CD4-positive, CD25-positive, alpha-beta regulatory T cell (primary cell): ENCODE measurements around the gene USP7. TPM values are rescaled to one million over a fixed set of nuclear protein-coding genes. Genes with fewer than 3 reads are reported as not detected.

Experiments used
- ATAC-seq, 2 donors: fragments of 150-1000 bp; cut with Tn5 transposase; one replicate each; pipeline ENCODE4 v1.10.0; 2021; ENCODE audit warnings: low read depth in 2 of 2, moderate number of reproducible peaks in 2 of 2, moderate library complexity in 1 of 2
- DNase-seq, 3 donors: peaks; one replicate each; pipeline versions ENCODE4 v3.0.0 to v3.0.0-alpha.2; 2012 to 2022; ENCODE audit warnings: mixed read lengths in 1 of 3
- H3K27ac ChIP-seq: one replicate; pipeline ENCODE4 v1.7.0; 2013; ENCODE audit warnings: mild to moderate bottlenecking, low read length; ENCODE audit not compliant: insufficient read depth, poor library complexity, severe bottlenecking
- H3K27me3 ChIP-seq: one replicate; pipeline ENCODE4 v1.7.0; 2013; ENCODE audit warnings: low read length; ENCODE audit not compliant: control insufficient read depth, insufficient read depth
- H3K36me3 ChIP-seq: one replicate; pipeline ENCODE4 v1.7.0; 2013; ENCODE audit warnings: mild to moderate bottlenecking, low read length, moderate library complexity; ENCODE audit not compliant: control insufficient read depth, insufficient read depth
- H3K4me1 ChIP-seq: 2 replicates; pipeline ENCODE4 v1.7.0; 2013; ENCODE audit warnings: mild to moderate bottlenecking, low read length; ENCODE audit not compliant: insufficient read depth, control insufficient read depth, poor library complexity, severe bottlenecking
- H3K4me3 ChIP-seq: one replicate; pipeline ENCODE4 v1.7.0; 2013; ENCODE audit warnings: low read depth, mild to moderate bottlenecking, low read length, moderate library complexity
- H3K9me3 ChIP-seq, 2 experiments: 1 replicate in 1 of 2; 2 replicates in 1 of 2; pipeline ENCODE4 v1.7.0; 2013; ENCODE audit warnings: low read length in 2 of 2, mild to moderate bottlenecking in 1 of 2, moderate library complexity in 1 of 2; ENCODE audit not compliant: control insufficient read depth in 2 of 2
- H3K27ac Mint-ChIP-seq, 3 donors: one replicate each; pipeline ENCODE4 v1.8.0; 2020 to 2022; ENCODE audit warnings: mild to moderate bottlenecking in 3 of 3, mixed read lengths in 3 of 3, moderate library complexity in 2 of 3
- H3K27me3 Mint-ChIP-seq: one replicate; pipeline ENCODE4 v1.8.0; 2022; ENCODE audit warnings: mild to moderate bottlenecking, mixed read lengths
- H3K36me3 Mint-ChIP-seq: one replicate; pipeline ENCODE4 v1.8.0; 2020; ENCODE audit warnings: mixed read lengths
- H3K4me1 Mint-ChIP-seq, 4 donors: one replicate each; pipeline ENCODE4 v1.8.0; 2020 to 2022; ENCODE audit warnings: mixed read lengths in 4 of 4, mild to moderate bottlenecking in 1 of 4
- H3K4me3 Mint-ChIP-seq, 4 donors: one replicate each; pipeline ENCODE4 v1.8.0; 2020 to 2022; ENCODE audit warnings: mild to moderate bottlenecking in 4 of 4, mixed read lengths in 4 of 4, moderate library complexity in 3 of 4
- H3K9me3 Mint-ChIP-seq, 7 donors: one replicate each; pipeline ENCODE4 v1.8.0; 2020 to 2022; ENCODE audit warnings: mixed read lengths in 7 of 7, mild to moderate bottlenecking in 3 of 7, moderate library complexity in 2 of 7
- polyA plus RNA-seq, 4 donors: library from polyadenylated mRNA; unstranded; fragments of 300-500 nt; fragmentation: Illumina TruSeq; gene quantifications; one replicate each; pipeline ENCODE4 v1.2.3, GENCODE V29; 2021
- total RNA-seq: library from RNA; stranded (reverse); gene quantifications from one replicate; pipeline ENCODE4 v1.2.3, GENCODE V29; 2022

The USP7 gene
- total and polyA plus RNA-seq, 5 donors from 2014 or later: 6.8 to 296 (median 7.1) TPM

DNA sequence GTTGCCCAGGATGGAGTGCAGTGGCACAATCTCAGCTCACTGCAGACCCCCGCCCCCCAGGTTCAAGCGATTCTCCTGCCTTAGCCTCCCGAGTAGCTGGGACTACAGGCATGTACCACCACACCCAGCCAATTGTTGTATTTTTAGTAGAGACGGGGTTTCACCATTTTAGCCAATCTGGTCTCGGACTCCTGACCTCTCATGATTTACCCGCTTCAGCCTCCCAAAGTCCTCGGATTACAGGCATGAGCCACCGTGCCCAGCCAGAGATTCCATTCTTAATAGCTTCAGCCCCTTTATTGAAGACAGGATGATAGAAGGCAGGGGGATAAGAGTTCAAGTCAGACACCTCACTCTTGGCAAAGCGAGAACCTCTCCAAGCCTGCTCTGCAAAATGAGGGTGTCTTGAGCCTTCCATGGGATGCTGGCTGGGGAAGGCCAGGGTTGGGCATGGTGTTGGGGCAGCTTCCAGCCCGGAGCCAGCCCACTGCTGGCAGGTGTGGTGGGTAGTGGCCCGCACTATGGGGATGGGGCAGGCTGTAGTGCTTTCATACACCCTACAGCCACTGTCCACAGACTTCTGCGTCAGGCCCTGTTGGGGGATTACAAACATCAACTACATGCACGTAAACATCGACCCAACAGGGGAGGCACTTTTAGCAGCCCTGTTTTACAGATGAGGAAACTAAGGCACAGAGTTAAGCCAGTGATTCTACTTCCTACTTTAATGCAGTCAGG is 98.4 kb downstream of the USP7 start:
- H3K36me3 ChIP-seq: peaks cover under 1% of the 10 kb centered on the region
- no peaks in the 10 kb centered on the region for H3K27me3 ChIP-seq
- peaks cover 36% of the 10 kb centered on the region for H3K4me1 ChIP-seq
- no peak for DNase-seq
- H3K9me3 ChIP-seq: no peaks in the 10 kb centered on the region
- H3K36me3 Mint-ChIP-seq: peaks cover 3% of the 10 kb centered on the region
- ATAC-seq: no peak
- no peak overlapping the region for H3K27ac ChIP-seq
- H3K4me3 ChIP-seq: no peak overlapping the region
- H3K27me3 Mint-ChIP-seq: no peaks in the 10 kb centered on the region
- H3K27ac Mint-ChIP-seq: peak overlapping the region; percentile 60 to 83 (median 76)
- H3K4me3 Mint-ChIP-seq: peak overlapping the region; percentile 70 to 86 (median 78)
- H3K4me1 Mint-ChIP-seq: peaks cover 0 to 61% (median 40%) of the 10 kb centered on the region in 4 donors
- no peaks in the 10 kb centered on the region for H3K9me3 Mint-ChIP-seq

DNA sequence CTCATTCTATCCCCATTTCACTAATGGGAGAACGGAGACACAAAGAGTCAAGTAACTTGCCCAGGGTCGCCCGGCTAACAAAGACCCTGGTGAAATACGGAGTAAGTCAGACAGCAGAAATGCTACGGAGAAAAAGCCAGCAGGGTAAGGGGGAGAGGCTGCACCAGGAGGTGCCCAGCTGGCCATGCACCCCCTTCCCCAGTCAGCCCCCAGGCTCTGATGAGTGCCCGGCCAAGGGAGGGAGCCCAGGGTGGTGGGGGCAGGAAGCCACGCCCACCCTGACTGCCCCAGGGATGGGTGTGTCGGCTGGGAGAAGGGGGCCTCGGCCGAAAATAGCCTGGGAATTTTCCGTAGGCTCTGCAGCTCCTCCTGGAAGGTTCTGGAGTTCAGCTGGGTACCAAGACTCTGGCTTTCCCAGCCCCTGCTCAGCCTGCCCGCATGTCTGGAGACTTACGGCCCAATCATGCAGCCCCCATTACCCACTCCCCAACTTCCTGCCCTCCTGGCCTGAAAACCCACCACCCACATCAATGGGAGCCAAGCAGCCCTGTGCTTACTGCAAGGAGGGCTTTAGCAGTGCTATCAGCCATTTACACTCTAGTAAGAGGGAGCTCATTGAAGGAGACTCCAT is 99.1 kb downstream of the USP7 start:
- no peaks in the 10 kb centered on the region for H3K9me3 ChIP-seq
- no peaks in the 10 kb centered on the region for H3K27me3 ChIP-seq
- no peaks in the 10 kb centered on the region for H3K9me3 Mint-ChIP-seq
- no peaks in the 10 kb centered on the region for H3K27me3 Mint-ChIP-seq
- H3K4me1 Mint-ChIP-seq: peaks cover 0 to 59% (median 40%) of the 10 kb centered on the region in 4 donors
- H3K36me3 ChIP-seq: peaks cover 6% of the 10 kb centered on the region
- peak overlapping the region; percentile 44 to 86 (median 67) for H3K4me3 Mint-ChIP-seq
- ATAC-seq: no peak
- H3K4me1 ChIP-seq: peaks cover 34% of the 10 kb centered on the region
- H3K27ac ChIP-seq: no peak overlapping the region
- H3K4me3 ChIP-seq: no peak overlapping the region
- DNase-seq: no peak
- H3K36me3 Mint-ChIP-seq: peaks cover 3% of the 10 kb centered on the region
- H3K27ac Mint-ChIP-seq: peak overlapping the region; percentile 76 to 93 (median 79)

DNA sequence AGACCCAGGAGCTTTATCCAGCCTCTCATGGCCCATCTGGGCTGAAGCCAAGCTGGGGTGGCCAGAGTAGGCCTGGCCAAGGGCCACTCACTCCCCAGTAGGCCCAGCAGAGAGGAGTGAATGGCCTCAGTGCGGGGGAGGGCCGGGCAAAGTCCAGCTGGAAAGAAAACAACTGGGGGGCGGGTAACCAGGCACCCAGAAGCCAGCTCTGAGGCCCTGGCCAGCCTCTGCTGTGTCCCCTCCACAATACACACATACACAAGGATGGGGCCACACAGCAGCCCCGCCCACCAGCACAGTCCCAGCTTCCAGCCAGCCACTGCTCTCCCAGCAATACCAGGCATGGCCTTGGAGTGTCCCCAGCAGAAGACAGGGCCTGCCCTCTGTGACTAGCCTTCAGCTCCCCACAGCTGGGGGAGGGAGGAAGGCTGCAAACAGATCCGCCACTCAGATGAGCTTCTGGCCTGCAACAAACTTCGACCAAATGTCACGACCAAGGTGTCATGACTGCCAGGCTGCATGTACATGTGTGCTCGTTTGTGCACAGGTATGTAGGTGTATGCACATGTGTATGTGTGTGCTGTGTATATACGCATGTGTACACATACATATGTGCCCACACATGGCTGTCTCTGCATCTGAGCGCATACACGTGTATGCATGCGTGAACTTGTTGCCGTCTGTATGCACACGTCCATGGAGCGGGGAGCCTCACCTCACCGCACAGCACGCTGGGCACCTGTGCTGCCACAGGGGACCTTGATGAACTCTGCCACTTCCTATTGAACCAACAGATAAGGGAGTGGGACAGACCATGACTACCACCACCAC is 99.9 kb downstream of the USP7 start:
- peaks cover 3% of the 10 kb centered on the region for H3K36me3 Mint-ChIP-seq
- ATAC-seq (no peak), DNase-seq (no peak)
- Histone ChIP-seq H3K4me1 (peaks cover 29% of the 10 kb centered on the region), H3K36me3 (peaks cover 13% of the 10 kb centered on the region), H3K4me3 (no peak overlapping the region), H3K9me3 (no peaks in the 10 kb centered on the region), H3K27ac (peak overlapping the region; percentile 33), H3K27me3 (no peaks in the 10 kb centered on the region)
- H3K27ac Mint-ChIP-seq: peak overlapping the region; percentile 52 to 93 (median 79)
- H3K9me3 Mint-ChIP-seq: no peaks in the 10 kb centered on the region
- peak overlapping the region in 3 of 4 donors; percentile 52 to 86 (median 63) for H3K4me3 Mint-ChIP-seq
- H3K4me1 Mint-ChIP-seq: peaks cover 0 to 54% (median 37%) of the 10 kb centered on the region in 4 donors
- no peaks in the 10 kb centered on the region for H3K27me3 Mint-ChIP-seq

DNA sequence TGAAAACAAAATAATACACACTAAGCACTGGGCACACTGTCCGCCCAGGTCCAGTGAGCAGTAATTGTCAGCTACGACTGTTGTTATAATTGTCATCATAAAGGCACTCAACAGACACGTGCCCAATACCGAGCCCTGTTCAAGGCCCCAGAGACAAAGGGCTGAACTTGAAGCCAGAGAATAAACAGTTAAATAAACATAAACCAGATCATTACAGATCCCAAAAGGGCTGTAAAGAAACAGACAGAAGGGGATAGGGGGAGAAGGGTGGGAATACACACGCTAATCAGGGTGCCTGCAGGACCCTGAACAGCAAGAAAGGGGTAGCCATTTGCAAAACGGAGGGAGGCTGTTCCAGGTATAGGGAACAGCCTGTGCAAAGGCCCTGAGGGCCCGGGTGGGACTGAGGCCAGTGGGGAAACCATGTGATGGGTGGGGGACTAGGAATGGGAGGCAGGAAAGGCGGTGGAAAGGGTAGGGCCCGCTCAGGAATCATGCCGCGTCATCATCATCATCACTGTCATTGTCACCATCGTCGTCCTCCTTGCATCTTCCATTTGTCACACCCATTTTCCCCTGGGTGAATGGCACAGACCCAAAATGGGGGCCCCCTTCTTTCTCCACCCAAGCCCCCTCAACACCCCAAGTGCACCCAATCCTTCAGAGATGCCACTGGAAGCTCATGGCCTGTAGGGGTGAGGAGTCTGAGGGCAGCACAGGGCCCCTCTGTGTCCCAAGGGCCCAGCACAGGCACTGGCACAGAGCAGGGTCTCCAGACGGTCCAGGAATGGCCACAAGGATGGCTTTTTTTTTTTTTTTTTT is 101.2 kb downstream of the USP7 start:
- H3K27me3 Mint-ChIP-seq: no peaks in the 10 kb centered on the region
- Histone ChIP-seq H3K27ac (no peak overlapping the region), H3K36me3 (peaks cover 23% of the 10 kb centered on the region), H3K4me1 (peaks cover 24% of the 10 kb centered on the region), H3K27me3 (no peaks in the 10 kb centered on the region), H3K9me3 (no peaks in the 10 kb centered on the region), H3K4me3 (no peak overlapping the region)
- H3K4me1 Mint-ChIP-seq: peaks cover 0 to 51% (median 33%) of the 10 kb centered on the region in 4 donors
- peak overlapping the region in 2 of 3 donors; percentile 23 to 62 for H3K27ac Mint-ChIP-seq
- peaks cover 7% of the 10 kb centered on the region for H3K36me3 Mint-ChIP-seq
- H3K4me3 Mint-ChIP-seq: peak overlapping the region in 2 of 4 donors; percentile 32 to 46
- no peak for DNase-seq
- ATAC-seq: no peak
- no peaks in the 10 kb centered on the region for H3K9me3 Mint-ChIP-seq

DNA sequence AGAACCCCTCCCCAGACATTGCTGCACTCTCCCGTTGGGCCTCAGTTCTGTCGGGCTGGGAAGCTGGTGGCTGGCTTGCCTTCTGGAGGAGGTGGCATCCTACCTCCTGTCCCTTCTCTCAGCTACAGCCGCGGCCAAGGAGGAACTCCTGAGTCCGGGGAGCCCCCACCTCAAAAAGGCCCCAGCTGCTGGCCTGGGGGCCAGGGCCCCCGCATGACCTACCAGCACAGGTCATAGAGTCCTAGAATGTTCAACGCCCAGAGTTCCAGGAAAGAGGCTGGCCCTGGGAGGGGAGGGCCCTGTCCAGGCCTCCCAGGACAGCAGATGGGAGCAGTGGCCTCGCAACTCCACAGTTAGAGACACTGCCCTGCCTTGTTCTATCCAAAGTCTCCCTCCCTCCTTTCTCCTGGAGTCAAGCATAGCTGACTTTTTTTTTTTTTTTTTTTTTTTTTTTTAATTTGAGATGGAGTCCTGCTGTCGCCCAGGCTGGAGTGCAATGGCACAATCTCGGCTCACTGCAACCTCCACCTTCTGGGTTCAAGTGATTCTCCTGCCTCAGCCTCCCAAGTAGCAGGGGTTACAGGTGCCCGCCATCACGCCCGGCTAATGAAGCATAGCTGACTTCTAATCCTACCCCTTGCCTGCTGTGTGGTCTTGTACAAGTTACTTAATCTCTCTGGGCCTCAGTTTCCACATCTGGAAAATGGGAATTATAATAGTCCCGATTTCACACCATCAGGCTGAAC is 102.0 kb downstream of the USP7 start:
- Mint-ChIP-seq H3K36me3 (peaks cover 10% of the 10 kb centered on the region), H3K27me3 (no peaks in the 10 kb centered on the region), H3K4me3 (peak overlapping the region in 1 of 4 donors; percentile 15), H3K27ac (peak overlapping the region in 2 of 3 donors; percentile 23 to 69), H3K4me1 (peaks cover 0 to 46% (median 28%) of the 10 kb centered on the region in 4 donors), H3K9me3 (no peaks in the 10 kb centered on the region)
- Histone ChIP-seq H3K4me3 (no peak overlapping the region), H3K27me3 (no peaks in the 10 kb centered on the region), H3K9me3 (no peaks in the 10 kb centered on the region), H3K27ac (no peak overlapping the region), H3K4me1 (peaks cover 16% of the 10 kb centered on the region), H3K36me3 (peaks cover 24% of the 10 kb centered on the region)
- ATAC-seq (no peak), DNase-seq (no peak)

DNA sequence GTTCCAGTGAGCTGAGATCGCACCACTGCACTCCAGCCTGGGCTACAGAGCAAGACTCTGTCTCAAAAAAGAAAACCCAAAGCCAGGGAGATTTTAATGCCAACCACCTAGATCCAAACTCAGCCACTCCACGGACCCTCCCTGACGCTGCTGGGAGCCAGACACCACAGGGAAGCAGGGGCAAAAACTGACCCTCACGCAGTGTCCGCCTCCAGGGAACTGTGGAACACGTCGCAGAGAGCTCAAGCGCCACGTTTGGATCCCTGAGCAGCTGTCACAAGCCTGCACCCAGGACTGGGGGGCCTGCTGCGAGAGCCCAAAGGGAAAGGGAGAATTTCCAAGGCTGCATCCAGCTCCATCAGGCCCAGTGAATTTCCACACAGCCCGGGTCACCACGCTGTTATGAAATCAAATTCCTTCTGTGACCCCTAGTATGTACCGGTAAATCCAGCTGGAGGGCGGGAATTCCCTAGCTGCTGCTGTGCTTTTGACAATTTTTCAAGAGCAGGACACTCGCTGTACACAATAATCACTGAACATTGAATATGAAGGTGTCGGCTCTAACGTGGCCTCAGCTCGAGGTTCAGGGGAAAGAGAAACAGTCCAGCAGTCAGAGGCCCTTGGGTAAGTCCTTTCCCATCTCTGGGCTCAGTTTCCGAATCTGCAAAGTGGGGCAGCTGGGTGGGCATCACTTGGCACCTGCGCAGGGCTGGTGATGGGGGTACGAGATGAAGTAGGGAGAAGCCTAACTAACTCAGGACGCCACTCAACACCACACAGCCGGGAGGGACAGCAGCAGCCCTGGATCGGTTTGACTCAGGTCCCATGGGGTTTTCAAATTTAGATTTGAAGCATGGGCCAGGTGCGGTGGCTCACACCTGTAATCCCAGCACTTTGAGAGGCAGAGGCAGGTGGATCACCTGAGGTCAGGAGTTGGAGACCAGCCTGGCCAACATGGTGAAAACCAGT is 103.5 kb downstream of the USP7 start:
- Mint-ChIP-seq H3K4me1 (peaks cover 0 to 34% (median 18%) of the 10 kb centered on the region in 4 donors), H3K27ac (peak overlapping the region in 1 of 3 donors; percentile 26), H3K36me3 (peaks cover 16% of the 10 kb centered on the region), H3K4me3 (peak overlapping the region in 1 of 4 donors; percentile 51), H3K9me3 (no peaks in the 10 kb centered on the region), H3K27me3 (no peaks in the 10 kb centered on the region)
- DNase-seq (no peak), ATAC-seq (no peak)
- Histone ChIP-seq H3K27me3 (no peaks in the 10 kb centered on the region), H3K36me3 (peaks cover 38% of the 10 kb centered on the region), H3K4me1 (peaks cover 1% of the 10 kb centered on the region), H3K4me3 (no peak overlapping the region), H3K27ac (no peak overlapping the region), H3K9me3 (no peaks in the 10 kb centered on the region)
